Testis (tissue), 2 donors: Measurements from ENCODE around the gene PRRG1.

Experiments used
- CTCF ChIP-seq, 3 experiments: fragments of 450-650 bp in 2 of 3; fragments of 200-600 bp in 1 of 3; sonication (generic) in 1 of 3; IDR thresholded peaks; one replicate each; pipeline ENCODE4 v1.5.1; 2016 to 2019; ENCODE audit warnings: antibody characterized with exemption in 3 of 3, mild to moderate bottlenecking in 2 of 3, moderate library complexity in 1 of 3
- POLR2A ChIP-seq: fragments of 450-650 bp; IDR thresholded peaks from one replicate; pipeline ENCODE4 v1.6.1; 2017; ENCODE audit warnings: antibody characterized with exemption, mild to moderate bottlenecking, moderate library complexity

- TF ChIP-seq CTCF (IDR thresholded peaks at IDR 0.05): no peak
- no peak for TF ChIP-seq POLR2A
Observed at GRCh38 chrX:37405956-37406355, 56.8 kb downstream of the PRRG1 start.
